Endothelial cell of umbilical vein (primary cell): ENCODE measurements around the gene WLS. TPM values are rescaled to one million over a fixed set of nuclear protein-coding genes. Genes with fewer than 3 reads are reported as not detected.

ENCODE experiments used
- BruUV-seq: library from RNA; stranded (reverse); fragments of 400-500 nt; replicated peaks from 2 replicates; lab custom pipeline; 2021; lab: Mats Ljungman, UMichigan
- CTCF ChIA-PET: fragments of 300-600, 350-600 bp; sonication (Branson Sonifier 250); formaldehyde crosslinking; loops from one replicate; lab custom pipeline; 2021; ENCODE audit warnings: antibody characterized with exemption, inconsistent platforms; lab: Charles Lee
- POLR2A ChIA-PET: fragments of 300-600, 350-600 bp; sonication (Branson Sonifier 250); formaldehyde crosslinking; loops from one replicate; lab custom pipeline; 2021; ENCODE audit warnings: antibody characterized with exemption, inconsistent platforms; lab: Charles Lee
- DNase-seq: peaks from one replicate; pipeline ENCODE4 v3.0.0-alpha.2; 2011; ENCODE audit warnings: low read depth, low spot score
- FAIRE-seq: peaks from 2 replicates; lab custom pipeline; 2011; peaks lifted over from hg19 to GRCh38; lab: Jason Lieb, UNC
- H2AFZ ChIP-seq: 2 replicates; pipeline ENCODE4 v1.6.0; 2012; ENCODE audit warnings: low read depth, low read length, control low read depth, inconsistent platforms
- H3K27ac ChIP-seq: 2 replicates; pipeline ENCODE4 v1.5.1; 2011; ENCODE audit warnings: low read depth, mild to moderate bottlenecking, control low read depth, low read length, moderate library complexity; ENCODE audit not compliant: insufficient read depth
- H3K27me3 ChIP-seq, 2 experiments: 2 replicates each; pipeline versions ENCODE4 v1.6.0 to v1.6.1; 2011; ENCODE audit warnings: low read length in 2 of 2, mixed read lengths in 1 of 2; ENCODE audit not compliant: control insufficient read depth in 2 of 2, insufficient read depth in 2 of 2
- H3K36me3 ChIP-seq, 2 experiments: 2 replicates in 1 of 2; 3 replicates in 1 of 2; pipeline ENCODE4 v1.5.1; 2011; ENCODE audit warnings: low read length in 2 of 2, mild to moderate bottlenecking in 1 of 2, moderate library complexity in 1 of 2; ENCODE audit not compliant: control insufficient read depth in 2 of 2, insufficient read depth in 2 of 2; ENCODE audit errors: extremely low read depth in 1 of 2
- H3K4me1 ChIP-seq: 3 replicates; pipeline ENCODE4 v1.5.1; 2011; ENCODE audit warnings: mild to moderate bottlenecking, low read length; ENCODE audit not compliant: control insufficient read depth, insufficient read depth; ENCODE audit errors: extremely low read depth
- H3K4me2 ChIP-seq: 2 replicates; pipeline ENCODE4 v1.6.1; 2011; ENCODE audit warnings: low read length, control low read depth, mixed read lengths; ENCODE audit not compliant: insufficient read depth
- H3K4me3 ChIP-seq, 3 experiments: fragments of 200-600 bp in 1 of 3; sonication (generic), shearing (Covaris generic) in 1 of 3; replicated peaks in 1 of 3; 2 replicates each; pipeline ENCODE4 v1.5.1; 2011 to 2016; ENCODE audit warnings: control low read depth in 3 of 3, low read length in 3 of 3, mild to moderate bottlenecking in 2 of 3, inconsistent platforms in 1 of 3, low read depth in 1 of 3, moderate library complexity in 1 of 3; ENCODE audit not compliant: insufficient read depth in 1 of 3
- H3K79me2 ChIP-seq: 2 replicates; pipeline ENCODE4 v1.6.0; 2012; ENCODE audit warnings: low read length, inconsistent platforms; ENCODE audit not compliant: control insufficient read depth, insufficient read depth
- H3K9ac ChIP-seq: replicated peaks from 2 replicates; pipeline ENCODE3; 2011; ENCODE audit warnings: low read length, control low read depth; ENCODE audit not compliant: insufficient read depth; ENCODE audit errors: extremely low read depth
- H3K9me1 ChIP-seq: replicated peaks from 3 replicates; pipeline ENCODE4 v1.6.0; 2011; ENCODE audit warnings: mild to moderate bottlenecking, low read length; ENCODE audit not compliant: control insufficient read depth, insufficient read depth; ENCODE audit errors: extremely low read depth
- H3K9me3 ChIP-seq: replicated peaks from 2 replicates; pipeline ENCODE4 v1.5.1; 2012; ENCODE audit warnings: low read length, inconsistent platforms; ENCODE audit not compliant: control insufficient read depth, insufficient read depth
- H4K20me1 ChIP-seq: replicated peaks from 2 replicates; pipeline ENCODE3; 2011; ENCODE audit warnings: mild to moderate bottlenecking, low read length; ENCODE audit not compliant: control insufficient read depth, insufficient read depth; ENCODE audit errors: extremely low read depth
- EZH2 ChIP-seq: IDR thresholded peaks from 2 replicates; pipeline ENCODE4 v1.6.1; 2012; ENCODE audit warnings: borderline replicate concordance, low read depth, mild to moderate bottlenecking, moderate library complexity, low read length, inconsistent platforms; ENCODE audit not compliant: severe bottlenecking
- FOS ChIP-seq: IDR thresholded peaks from 2 replicates; pipeline ENCODE4 v1.6.1; 2011; ENCODE audit warnings: mild to moderate bottlenecking, low read length, moderate library complexity, borderline replicate concordance; ENCODE audit not compliant: insufficient read depth
- GATA2 ChIP-seq: IDR thresholded peaks from 2 replicates; pipeline ENCODE4 v1.7.0; 2011; ENCODE audit warnings: low read depth, mild to moderate bottlenecking, moderate library complexity, mixed read lengths, low read length; ENCODE audit not compliant: insufficient read length, insufficient read depth
- JUN ChIP-seq: IDR thresholded peaks from 2 replicates; pipeline ENCODE4 v1.6.1; 2011; ENCODE audit warnings: borderline replicate concordance, low read depth; ENCODE audit not compliant: insufficient read length, insufficient read depth
- MYC ChIP-seq: IDR thresholded peaks from one replicate; pipeline ENCODE4 v1.6.1; 2011; ENCODE audit warnings: mild to moderate bottlenecking, low read depth, low read length
- POLR2A ChIP-seq: IDR thresholded peaks from 2 replicates; pipeline ENCODE4 v1.6.1; 2012; ENCODE audit warnings: low read depth, mild to moderate bottlenecking, control low read depth, low read length
- POLR2AphosphoS5 ChIP-seq: IDR thresholded peaks from 2 replicates; pipeline ENCODE4 v1.6.1; 2012; ENCODE audit warnings: low read depth, mild to moderate bottlenecking, control low read depth, low read length, moderate library complexity; ENCODE audit not compliant: insufficient read depth
- dilution Hi-C: fragments of 300-500 bp; cut with MboI; formaldehyde crosslinking; loops from one replicate; pipeline ENCODE4 v1.15.0; 2019; ENCODE audit warnings: low sequenced_read_pairs; ENCODE audit not compliant: extremely low pct_ligation_motif_present
- intact Hi-C: fragments of 100-400 bp; cut with micrococcal nuclease; formaldehyde crosslinking; loops from one replicate; pipeline ENCODE4 v1.10.0; 2022
- polyA plus RNA-seq, 4 experiments: library from polyadenylated mRNA; depleted of rRNA in 3 of 4; stranded (reverse) in 3 of 4; unstranded in 1 of 4; fragments of >200 nt; gene quantifications; 2 replicates each; pipeline versions ENCODE4 v1.2.1 to v1.2.3, GENCODE V29; 2011 to 2012; ENCODE audit warnings: missing spikeins in 1 of 4
- total RNA-seq: library from RNA; stranded (reverse); gene quantifications from 2 replicates; pipeline ENCODE4 v1.2.3, GENCODE V29; 2021
- TF ChIP-seq, protein P1 (sequence below): IDR thresholded peaks from 2 replicates; pipeline ENCODE4 v1.6.1; 2011; ENCODE audit not compliant: insufficient read depth, insufficient read length
- TF ChIP-seq, protein P2 (sequence below), 2 donors: IDR thresholded peaks; 1 replicate in 1 of 2; 2 replicates in 1 of 2; pipeline ENCODE4 v1.5.1; 2011; ENCODE audit warnings: low read length in 2 of 2, mild to moderate bottlenecking in 2 of 2, moderate library complexity in 2 of 2, control low read depth in 1 of 2, inconsistent platforms in 1 of 2, low read depth in 1 of 2; ENCODE audit not compliant: insufficient read depth in 1 of 2; ENCODE audit errors: extremely low read depth in 1 of 2

Gene WLS
- total and polyA plus RNA-seq, 2 donors (not counting 3 experiments of a cell fraction or from before 2014, with no cell fraction given) = 121 to 199 TPM

DNA sequence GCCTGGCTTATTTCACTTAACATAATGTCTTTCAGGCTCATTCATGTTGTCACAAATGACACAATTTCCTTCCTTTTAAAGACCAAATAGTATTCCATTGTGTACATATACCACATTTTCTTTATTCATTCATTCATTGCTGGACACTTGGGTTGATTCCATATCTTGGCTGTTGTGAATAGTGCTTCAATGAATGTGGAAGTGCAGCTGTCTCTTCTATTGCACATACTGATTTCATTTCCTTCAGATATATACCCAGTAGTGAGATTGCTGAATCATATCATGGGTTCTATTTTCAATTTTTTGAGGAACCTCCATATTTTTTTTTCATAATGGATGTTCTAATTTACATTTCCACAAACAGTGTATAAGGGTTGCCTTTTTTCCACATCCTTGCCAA, 38.6 kb upstream of the WLS start:
- Histone ChIP-seq H3K9me3 (no peaks in the 10 kb centered on the region), H3K36me3 (no peaks in the 10 kb centered on the region), H3K79me2 (no peaks in the 10 kb centered on the region), H3K4me3 (no peak overlapping the region), H3K27ac (no peak overlapping the region), H3K4me2 (no peak overlapping the region), H2AFZ (no peak overlapping the region), H3K9me1 (no peaks in the 10 kb centered on the region), H3K4me1 (no peaks in the 10 kb centered on the region), H3K9ac (no peak overlapping the region), H3K27me3 (no peaks in the 10 kb centered on the region), H4K20me1 (no peaks in the 10 kb centered on the region)
- ChIA-PET CTCF (interaction anchor here (0.9 kb wide), 1 partner anchor 16 kb away, joined by 3 read pairs; no protein-coding TSS in a partner anchor), POLR2A (no interaction called here)
- DNase-seq (peak; percentile 17), FAIRE-seq (no peak)
- dilution Hi-C loops (no loop called here), intact Hi-C loops (no loop called here)
- no TSS peak for BruUV-seq
- TF ChIP-seq EZH2 (no peak), FOS (peak; percentile 27)
- TF ChIP-seq, protein P1, sequence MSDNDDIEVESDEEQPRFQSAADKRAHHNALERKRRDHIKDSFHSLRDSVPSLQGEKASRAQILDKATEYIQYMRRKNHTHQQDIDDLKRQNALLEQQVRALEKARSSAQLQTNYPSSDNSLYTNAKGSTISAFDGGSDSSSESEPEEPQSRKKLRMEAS = no peak

DNA sequence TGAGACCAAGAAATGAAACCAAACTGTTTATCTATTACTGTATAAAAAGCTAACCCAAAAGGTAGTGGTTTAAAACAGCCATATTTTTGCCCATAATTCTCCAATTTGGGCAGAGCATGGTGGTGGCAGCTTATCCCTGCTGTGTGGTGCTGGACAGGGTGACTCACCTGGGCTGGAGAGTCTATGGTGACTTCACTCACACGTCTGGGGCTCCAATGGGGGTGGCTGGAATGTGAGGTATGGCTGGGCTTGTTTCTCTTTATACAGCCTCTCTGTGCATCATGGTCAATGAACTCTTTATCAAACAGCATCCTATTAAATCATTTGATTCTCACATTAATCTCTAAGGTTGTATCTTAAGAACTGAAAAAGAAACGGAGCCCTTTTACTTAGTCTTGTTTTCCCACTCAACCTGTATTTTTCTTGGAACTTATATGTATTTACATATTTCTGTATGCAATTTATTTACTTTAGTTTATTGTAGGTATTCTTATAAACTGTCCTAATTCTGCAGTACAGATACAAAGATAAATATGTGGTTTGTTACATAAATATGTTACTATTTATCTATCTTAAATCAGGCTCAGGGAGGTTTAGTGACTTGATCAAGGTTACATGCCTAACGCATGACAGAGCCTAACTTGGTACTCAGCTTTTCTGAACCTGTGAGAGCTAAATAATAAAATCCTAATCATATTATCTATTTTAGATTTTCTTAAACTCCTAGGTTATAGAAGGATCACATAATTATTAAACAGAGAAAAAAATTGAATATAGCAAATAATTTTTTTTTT, 37.5 kb upstream of the WLS start:
- H3K9me3 ChIP-seq = no peaks in the 10 kb centered on the region
- peak overlapping the region; percentile 43 for H2AFZ ChIP-seq
- H3K27me3 ChIP-seq = no peaks in the 10 kb centered on the region
- H3K4me1 ChIP-seq = no peaks in the 10 kb centered on the region
- dilution Hi-C loops = no loop called here
- TF ChIP-seq FOS = no peak
- no peak for TF ChIP-seq POLR2A
- TF ChIP-seq, protein P2, sequence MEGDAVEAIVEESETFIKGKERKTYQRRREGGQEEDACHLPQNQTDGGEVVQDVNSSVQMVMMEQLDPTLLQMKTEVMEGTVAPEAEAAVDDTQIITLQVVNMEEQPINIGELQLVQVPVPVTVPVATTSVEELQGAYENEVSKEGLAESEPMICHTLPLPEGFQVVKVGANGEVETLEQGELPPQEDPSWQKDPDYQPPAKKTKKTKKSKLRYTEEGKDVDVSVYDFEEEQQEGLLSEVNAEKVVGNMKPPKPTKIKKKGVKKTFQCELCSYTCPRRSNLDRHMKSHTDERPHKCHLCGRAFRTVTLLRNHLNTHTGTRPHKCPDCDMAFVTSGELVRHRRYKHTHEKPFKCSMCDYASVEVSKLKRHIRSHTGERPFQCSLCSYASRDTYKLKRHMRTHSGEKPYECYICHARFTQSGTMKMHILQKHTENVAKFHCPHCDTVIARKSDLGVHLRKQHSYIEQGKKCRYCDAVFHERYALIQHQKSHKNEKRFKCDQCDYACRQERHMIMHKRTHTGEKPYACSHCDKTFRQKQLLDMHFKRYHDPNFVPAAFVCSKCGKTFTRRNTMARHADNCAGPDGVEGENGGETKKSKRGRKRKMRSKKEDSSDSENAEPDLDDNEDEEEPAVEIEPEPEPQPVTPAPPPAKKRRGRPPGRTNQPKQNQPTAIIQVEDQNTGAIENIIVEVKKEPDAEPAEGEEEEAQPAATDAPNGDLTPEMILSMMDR (IDR thresholded peaks at IDR 0.05; ENCODE audit: extremely low read depth in 1 of 2, insufficient read depth in 1 of 2, low read depth in 1 of 2, low read length in 2 of 2) = no peak
- no peak for TF ChIP-seq POLR2AphosphoS5
- no peak for TF ChIP-seq MYC
- no peak for TF ChIP-seq GATA2
- TF ChIP-seq EZH2 = no peak
- no peak for TF ChIP-seq JUN
- TF ChIP-seq, protein P1 = no peak
- POLR2A ChIA-PET = no interaction called here
- H3K36me3 ChIP-seq = no peaks in the 10 kb centered on the region
- no peak for FAIRE-seq
- no peaks in the 10 kb centered on the region for H3K9me1 ChIP-seq
- intact Hi-C loops = no loop called here
- no peak overlapping the region for H3K9ac ChIP-seq
- CTCF ChIA-PET = interaction anchor here (0.9 to 1.2 kb wide), 2 partner anchors 17 to 150 kb away, joined by 3 read pairs; no protein-coding TSS in a partner anchor
- H3K4me3 ChIP-seq = no peak overlapping the region
- H3K79me2 ChIP-seq = no peaks in the 10 kb centered on the region
- H3K4me2 ChIP-seq = no peak overlapping the region
- no peak overlapping the region for H3K27ac ChIP-seq
- DNase-seq = no peak
- no TSS peak for BruUV-seq
- H4K20me1 ChIP-seq = no peaks in the 10 kb centered on the region
